ENCODE data around the gene ZNF622. TPM values are rescaled to one million over a fixed set of nuclear protein-coding genes. Genes with fewer than 3 reads are reported as not detected.

Gene ZNF622
- total and polyA plus RNA-seq, 8 donors = 19.3 to 52.1 (median 26.5) TPM

DNA sequence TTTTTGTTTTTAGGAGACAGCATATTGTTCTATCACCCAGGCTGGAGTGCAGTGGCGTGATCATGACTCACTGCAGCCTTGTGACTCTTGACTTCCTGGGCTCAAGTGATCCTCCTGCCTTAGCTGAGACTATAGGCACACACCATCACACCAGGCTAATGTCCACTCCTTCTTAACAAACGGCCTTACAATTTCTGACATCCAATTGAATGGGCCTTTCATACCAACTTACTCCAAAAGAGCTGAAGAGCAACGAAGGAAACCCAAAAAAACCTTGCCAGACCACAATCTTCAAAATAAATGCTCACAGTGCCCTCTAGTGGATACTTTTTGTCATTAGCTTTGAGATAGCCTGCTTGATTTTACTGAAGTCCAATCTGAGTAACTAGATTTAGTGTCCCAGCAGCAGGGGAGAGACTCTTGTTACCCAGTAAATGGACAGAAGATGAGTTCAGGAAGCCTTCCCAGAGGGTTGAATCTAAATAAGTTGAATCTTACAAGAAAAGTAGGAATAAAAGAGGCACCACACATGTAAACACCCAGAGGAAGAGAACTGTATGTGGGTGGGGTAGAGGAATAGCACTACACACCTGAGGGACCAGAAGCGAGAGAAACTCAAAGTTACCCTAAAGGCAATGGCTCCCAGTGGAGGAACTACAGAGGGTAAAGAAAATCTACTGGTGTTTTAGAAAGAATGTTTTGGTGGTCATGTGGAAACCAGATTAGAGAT lies 9.3 kb downstream of the ZNF622 start:
- H3K27me3 ChIP-seq = no peaks in the 10 kb centered on the region
- FAIRE-seq (no peak), ATAC-seq (peak; percentile 78 to 86 (median 80)), DNase-seq (peak in 2 of 6 donors; percentile 23 to 47)
- H3K4me1 ChIP-seq = peaks cover 21 to 44% (median 29%) of the 10 kb centered on the region in 3 donors
- peak overlapping the region in 2 of 4 donors; percentile 27 to 33 for H3K27ac ChIP-seq
- peaks cover 6 to 40% (median 9%) of the 10 kb centered on the region in 3 donors for H3K36me3 ChIP-seq
- 28 to 38% methylated on average over 4 of the region's 4 CpGs for WGBS, 2 donors
- intact Hi-C loops (cut with DNase I) = loop anchor here in 1 of 3 donors (5.0 kb wide), 1 partner anchor 289 kb away; no protein-coding TSS in a partner anchor
- TF ChIP-seq, protein P1, sequence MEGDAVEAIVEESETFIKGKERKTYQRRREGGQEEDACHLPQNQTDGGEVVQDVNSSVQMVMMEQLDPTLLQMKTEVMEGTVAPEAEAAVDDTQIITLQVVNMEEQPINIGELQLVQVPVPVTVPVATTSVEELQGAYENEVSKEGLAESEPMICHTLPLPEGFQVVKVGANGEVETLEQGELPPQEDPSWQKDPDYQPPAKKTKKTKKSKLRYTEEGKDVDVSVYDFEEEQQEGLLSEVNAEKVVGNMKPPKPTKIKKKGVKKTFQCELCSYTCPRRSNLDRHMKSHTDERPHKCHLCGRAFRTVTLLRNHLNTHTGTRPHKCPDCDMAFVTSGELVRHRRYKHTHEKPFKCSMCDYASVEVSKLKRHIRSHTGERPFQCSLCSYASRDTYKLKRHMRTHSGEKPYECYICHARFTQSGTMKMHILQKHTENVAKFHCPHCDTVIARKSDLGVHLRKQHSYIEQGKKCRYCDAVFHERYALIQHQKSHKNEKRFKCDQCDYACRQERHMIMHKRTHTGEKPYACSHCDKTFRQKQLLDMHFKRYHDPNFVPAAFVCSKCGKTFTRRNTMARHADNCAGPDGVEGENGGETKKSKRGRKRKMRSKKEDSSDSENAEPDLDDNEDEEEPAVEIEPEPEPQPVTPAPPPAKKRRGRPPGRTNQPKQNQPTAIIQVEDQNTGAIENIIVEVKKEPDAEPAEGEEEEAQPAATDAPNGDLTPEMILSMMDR (IDR thresholded peaks at IDR 0.05) = peak; percentile 49 to 75 (median 64)
- H3K9me3 ChIP-seq = no peaks in the 10 kb centered on the region
- H3K4me3 ChIP-seq = peak overlapping the region in 1 of 4 donors; percentile 1

DNA sequence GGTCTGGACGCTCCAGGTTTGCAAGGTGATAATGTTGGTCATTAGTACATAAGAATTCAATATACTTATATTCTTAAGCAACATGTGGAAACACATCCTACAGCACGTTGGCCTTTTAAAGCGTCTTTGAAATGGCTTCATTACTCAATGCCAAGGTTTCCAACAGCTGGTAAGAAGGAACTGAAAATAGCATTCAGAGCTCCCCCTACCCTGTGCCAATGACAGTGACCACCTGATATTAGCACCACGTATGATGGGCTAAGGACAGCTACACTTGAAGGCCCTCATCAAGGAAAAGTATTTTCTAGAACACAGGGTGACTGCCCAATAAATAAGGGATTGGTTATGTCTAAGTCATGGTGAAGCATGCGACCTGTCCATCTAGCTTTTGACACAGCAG lies 9.9 kb downstream of the ZNF622 start:
- H3K27ac ChIP-seq = peak overlapping the region in 2 of 4 donors; percentile 27 to 33
- FAIRE-seq (no peak), ATAC-seq (peak in 3 of 4 donors; percentile 11 to 22 (median 17)), DNase-seq (no peak)
- H3K4me3 ChIP-seq = no peak overlapping the region
- WGBS, 2 donors = 51 to 60% methylated on average over 5 of the region's 5 CpGs
- H3K36me3 ChIP-seq = peaks cover 6 to 40% (median 14%) of the 10 kb centered on the region in 3 donors
- TF ChIP-seq, protein P1 (IDR thresholded peaks at IDR 0.05) = no peak
- no peaks in the 10 kb centered on the region for H3K27me3 ChIP-seq
- peaks cover 21 to 38% (median 23%) of the 10 kb centered on the region in 3 donors for H3K4me1 ChIP-seq
- no peaks in the 10 kb centered on the region for H3K9me3 ChIP-seq
- intact Hi-C loops (cut with DNase I) = loop anchor here in 1 of 3 donors (5.0 kb wide), 1 partner anchor 288 kb away; no protein-coding TSS in a partner anchor

DNA sequence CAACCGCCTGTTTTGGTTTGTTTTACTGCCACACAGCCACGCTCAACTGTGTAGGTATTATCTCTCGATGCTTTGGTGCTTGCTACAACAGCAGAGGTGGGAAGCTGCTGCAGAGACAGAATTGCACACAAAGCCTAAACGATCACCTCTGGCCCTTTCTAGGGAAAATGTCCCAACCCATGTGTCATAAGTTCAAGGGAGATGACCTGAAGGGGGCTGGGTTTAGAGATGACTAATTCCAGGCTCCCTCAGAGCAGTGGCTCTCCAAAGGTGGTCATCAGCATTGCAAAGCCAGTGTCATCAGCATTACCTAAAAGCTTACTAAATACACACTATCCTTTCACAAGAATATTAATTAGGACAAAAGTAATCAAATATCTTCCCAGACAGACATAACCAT lies 10.9 kb downstream of the ZNF622 start:
- H3K27me3 ChIP-seq = no peaks in the 10 kb centered on the region
- peaks cover 6 to 46% (median 20%) of the 10 kb centered on the region in 3 donors for H3K36me3 ChIP-seq
- ATAC-seq (peak in 1 of 4 donors; percentile 7), DNase-seq (no peak), FAIRE-seq (no peak)
- WGBS, 2 donors = 47 to 51% methylated on average over 4 of the region's 4 CpGs
- H3K27ac ChIP-seq = no peak overlapping the region
- H3K9me3 ChIP-seq = no peaks in the 10 kb centered on the region
- H3K4me1 ChIP-seq = peaks cover 14 to 28% (median 21%) of the 10 kb centered on the region in 3 donors
- H3K4me3 ChIP-seq = no peak overlapping the region
- intact Hi-C loops (cut with DNase I) = loop anchor here in 1 of 3 donors (5.0 kb wide), 1 partner anchor 287 kb away; no protein-coding TSS in a partner anchor
- TF ChIP-seq, protein P1 (IDR thresholded peaks at IDR 0.05) = no peak

DNA sequence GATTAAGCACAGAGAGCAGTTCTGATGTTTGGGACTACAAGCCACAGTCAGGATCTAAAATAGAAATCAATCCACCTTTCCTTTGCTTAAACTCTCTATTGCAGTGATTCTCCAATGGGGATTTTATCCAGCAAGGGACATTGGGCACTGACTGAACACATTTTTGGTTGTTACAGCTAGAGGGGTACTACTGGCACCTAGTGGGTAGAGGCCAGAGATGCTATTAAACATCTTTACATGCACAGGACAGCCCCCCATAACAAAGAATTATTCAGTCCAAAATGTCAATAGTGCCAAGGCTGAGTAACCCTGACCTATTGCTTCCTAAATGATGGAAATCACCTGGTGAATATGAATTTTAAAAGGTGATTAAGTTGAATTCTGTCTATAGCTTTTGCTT lies 12.0 kb downstream of the ZNF622 start:
- FAIRE-seq (no peak), DNase-seq (no peak), ATAC-seq (peak in 1 of 4 donors; percentile 34)
- H3K4me3 ChIP-seq = no peak overlapping the region
- H3K4me1 ChIP-seq = peaks cover 3 to 20% (median 16%) of the 10 kb centered on the region in 3 donors
- H3K27me3 ChIP-seq = no peaks in the 10 kb centered on the region
- TF ChIP-seq, protein P1 (IDR thresholded peaks at IDR 0.05) = no peak
- no peaks in the 10 kb centered on the region for H3K9me3 ChIP-seq
- H3K27ac ChIP-seq = no peak overlapping the region
- H3K36me3 ChIP-seq = peaks cover 6 to 46% (median 26%) of the 10 kb centered on the region in 3 donors
- intact Hi-C loops (cut with DNase I) = no loop called here

DNA sequence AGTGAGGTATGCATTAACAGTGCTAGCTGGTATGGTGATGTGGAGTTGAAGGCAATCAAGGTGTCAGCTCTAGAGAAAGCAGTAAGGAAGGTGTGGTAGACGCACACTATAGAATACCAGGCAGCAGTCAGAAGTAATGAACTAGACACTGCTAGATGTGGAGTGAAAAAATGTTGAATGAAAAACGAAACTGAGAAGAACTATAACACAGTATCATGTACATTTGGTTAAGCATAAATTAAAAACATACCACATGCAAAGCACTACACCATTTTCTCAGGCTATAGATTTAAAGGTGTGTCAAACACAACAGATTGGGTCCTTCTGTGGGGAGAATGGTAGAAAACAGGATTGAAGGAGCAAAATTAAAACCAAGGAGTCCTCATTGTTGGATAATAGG lies 15.4 kb downstream of the ZNF622 start:
- H3K9me3 ChIP-seq = no peaks in the 10 kb centered on the region
- no peak overlapping the region for H3K27ac ChIP-seq
- H3K4me3 ChIP-seq = no peak overlapping the region
- TF ChIP-seq, protein P1 (IDR thresholded peaks at IDR 0.05) = no peak
- peaks cover 0 to 44% (median 27%) of the 10 kb centered on the region in 3 donors for H3K36me3 ChIP-seq
- ATAC-seq (no peak), FAIRE-seq (no peak), DNase-seq (no peak)
- WGBS, 2 donors = 80 to 91% methylated on average over 2 of the region's 2 CpGs
- intact Hi-C loops (cut with DNase I) = no loop called here
- peaks cover 0 to 7% (median 6%) of the 10 kb centered on the region in 3 donors for H3K4me1 ChIP-seq
- no peaks in the 10 kb centered on the region for H3K27me3 ChIP-seq
